ENCODE results near the gene HLCS.

HLCS gene

DNA sequence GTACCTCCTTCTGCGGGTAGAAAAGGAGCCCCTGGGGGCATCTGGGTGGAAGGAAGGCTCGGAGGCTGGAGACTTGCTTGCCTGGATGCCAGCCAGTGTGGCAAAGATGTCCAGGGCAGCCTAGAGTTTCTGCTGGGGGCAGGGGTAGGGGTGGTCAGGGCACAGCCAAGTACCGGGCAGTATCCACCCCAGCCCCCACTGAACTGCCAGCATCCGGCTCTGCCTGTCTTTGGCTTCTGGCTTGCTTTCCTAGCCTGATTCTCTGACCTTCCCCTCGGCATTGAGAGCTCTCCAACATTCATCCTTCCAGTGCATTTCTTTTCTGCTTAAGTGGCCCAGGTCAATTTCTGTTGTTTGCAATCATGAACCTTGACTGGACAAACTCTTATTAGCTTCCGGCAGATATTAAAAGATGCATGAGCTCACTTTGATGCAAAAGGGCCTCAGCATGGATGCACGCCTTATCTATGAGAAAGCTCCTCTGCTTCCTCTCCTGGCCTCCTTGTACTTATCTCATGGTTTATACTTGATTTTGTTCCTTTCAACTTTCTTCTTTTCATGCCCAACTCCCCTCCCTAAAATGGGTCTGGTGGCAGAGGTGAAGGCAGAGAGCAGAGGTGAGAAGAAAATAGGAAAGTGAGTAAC lies 116.9 kb downstream of the HLCS start:
- H3K9me3 ChIP-seq (ENCODE audit: low read length) = no peaks in the 10 kb centered on the region
- no peak overlapping the region for H3K4me3 ChIP-seq (ENCODE audit: low read length)
- no peaks in the 10 kb centered on the region for H3K36me3 ChIP-seq (ENCODE audit: insufficient read depth, low read length)
- no peak overlapping the region for H2AFZ ChIP-seq (ENCODE audit: low read depth, low read length)
- no peaks in the 10 kb centered on the region for H3K27me3 ChIP-seq (ENCODE audit: insufficient read depth, low read length)
- peaks cover 4% of the 10 kb centered on the region for H3K4me1 ChIP-seq (ENCODE audit: insufficient read depth, low read length)

DNA sequence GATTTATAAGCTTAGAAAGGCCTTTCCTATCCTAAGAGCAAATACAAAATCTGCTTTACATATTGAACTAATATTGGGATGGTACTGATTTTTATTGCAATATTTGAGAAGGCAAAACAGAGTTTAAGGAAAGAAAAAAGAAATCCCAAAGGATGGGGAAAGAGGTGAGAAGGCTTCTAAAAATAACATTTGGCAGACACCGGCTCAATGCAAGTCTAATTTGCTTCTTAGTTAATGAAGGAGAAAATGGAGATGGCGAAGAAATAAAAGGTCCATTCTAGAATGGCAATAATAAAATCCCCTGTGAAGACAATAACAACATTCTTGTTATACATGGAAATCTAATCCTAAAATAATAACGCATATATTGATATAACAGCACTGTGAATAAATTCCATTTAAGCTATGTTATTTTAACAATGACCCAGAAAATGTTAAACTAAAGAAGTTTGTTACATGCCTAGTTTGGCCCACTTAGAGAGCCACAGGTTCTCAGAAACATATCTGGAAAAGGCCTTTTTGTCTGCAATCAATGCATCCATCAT lies 117.7 kb downstream of the HLCS start:
- Histone ChIP-seq H3K4me3 (ENCODE audit: low read length) (no peak overlapping the region), H3K27me3 (ENCODE audit: insufficient read depth, low read length) (no peaks in the 10 kb centered on the region), H3K9me3 (ENCODE audit: low read length) (no peaks in the 10 kb centered on the region), H2AFZ (ENCODE audit: low read depth, low read length) (no peak overlapping the region), H3K4me1 (ENCODE audit: insufficient read depth, low read length) (peaks cover 4% of the 10 kb centered on the region), H3K36me3 (ENCODE audit: insufficient read depth, low read length) (no peaks in the 10 kb centered on the region)

DNA sequence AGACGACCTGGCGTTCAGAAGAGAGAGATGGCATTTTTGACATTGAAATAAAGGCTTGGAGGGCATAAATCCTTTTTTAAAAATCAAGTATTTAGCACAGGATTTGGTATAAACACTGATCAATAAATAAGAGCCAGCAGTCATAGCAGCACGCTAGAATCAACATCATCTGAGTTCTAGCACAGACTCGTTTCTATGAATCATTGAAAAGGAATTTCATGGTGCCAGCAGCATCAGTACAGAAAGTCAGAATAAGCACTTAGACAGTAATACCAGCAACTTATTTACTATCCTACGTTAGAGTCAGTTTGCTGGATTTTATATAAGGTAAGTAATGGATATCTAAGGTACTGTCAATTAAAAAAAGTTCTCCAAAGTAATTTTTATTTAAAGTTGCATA lies 119.3 kb downstream of the HLCS start:
- Histone ChIP-seq H3K4me3 (ENCODE audit: low read length) (no peak overlapping the region), H2AFZ (ENCODE audit: low read depth, low read length) (no peak overlapping the region), H3K4me1 (ENCODE audit: insufficient read depth, low read length) (peaks cover 4% of the 10 kb centered on the region), H3K36me3 (ENCODE audit: insufficient read depth, low read length) (no peaks in the 10 kb centered on the region), H3K9me3 (ENCODE audit: low read length) (no peaks in the 10 kb centered on the region), H3K27me3 (ENCODE audit: insufficient read depth, low read length) (no peaks in the 10 kb centered on the region)

DNA sequence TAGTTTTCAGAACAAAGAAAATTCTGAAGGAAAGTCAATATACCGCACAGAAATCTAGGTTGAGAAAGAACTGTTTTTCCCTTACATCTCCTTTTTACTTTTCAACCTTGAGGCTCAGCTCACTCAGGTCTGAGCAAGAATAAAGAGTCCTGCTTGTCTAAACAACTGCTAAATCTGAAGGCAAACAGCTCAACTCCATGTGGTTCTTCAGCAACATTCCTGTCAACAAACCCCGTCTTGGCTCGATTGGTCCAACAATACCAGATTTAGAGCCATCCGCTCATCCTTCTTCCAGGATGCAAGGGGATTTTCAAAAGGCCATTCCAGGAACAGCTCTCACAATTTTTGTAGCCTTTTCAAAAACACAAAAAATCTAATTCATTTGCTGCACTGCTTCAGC lies 119.8 kb downstream of the HLCS start:
- no peaks in the 10 kb centered on the region for H3K9me3 ChIP-seq (ENCODE audit: low read length)
- peaks cover 4% of the 10 kb centered on the region for H3K4me1 ChIP-seq (ENCODE audit: insufficient read depth, low read length)
- H3K27me3 ChIP-seq (ENCODE audit: insufficient read depth, low read length) = no peaks in the 10 kb centered on the region
- no peaks in the 10 kb centered on the region for H3K36me3 ChIP-seq (ENCODE audit: insufficient read depth, low read length)
- no peak overlapping the region for H2AFZ ChIP-seq (ENCODE audit: low read depth, low read length)
- no peak overlapping the region for H3K4me3 ChIP-seq (ENCODE audit: low read length)

DNA sequence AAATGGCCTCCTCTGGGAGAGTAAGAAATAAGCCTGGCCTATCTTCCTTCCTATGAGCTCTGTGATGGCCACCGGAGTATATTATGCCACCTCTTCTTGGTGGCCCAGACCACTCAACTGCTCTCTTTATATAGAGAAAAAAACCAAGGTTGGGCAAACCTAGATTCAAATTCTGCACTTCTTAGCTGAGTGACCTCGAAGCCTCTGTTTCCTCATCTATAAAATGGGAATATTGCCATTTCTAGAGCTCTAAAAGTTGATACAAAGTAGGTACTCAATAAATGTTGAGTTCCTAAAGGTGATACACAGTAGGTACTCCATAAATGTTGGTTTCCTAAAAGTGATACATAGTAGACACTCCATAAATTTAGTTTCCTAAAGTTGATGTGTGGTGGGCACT lies 120.7 kb downstream of the HLCS start:
- no peaks in the 10 kb centered on the region for H3K27me3 ChIP-seq (ENCODE audit: insufficient read depth, low read length)
- H3K4me3 ChIP-seq (ENCODE audit: low read length) = no peak overlapping the region
- peaks cover 4% of the 10 kb centered on the region for H3K4me1 ChIP-seq (ENCODE audit: insufficient read depth, low read length)
- H3K9me3 ChIP-seq (ENCODE audit: low read length) = no peaks in the 10 kb centered on the region
- H3K36me3 ChIP-seq (ENCODE audit: insufficient read depth, low read length) = no peaks in the 10 kb centered on the region
- no peak overlapping the region for H2AFZ ChIP-seq (ENCODE audit: low read depth, low read length)

DNA sequence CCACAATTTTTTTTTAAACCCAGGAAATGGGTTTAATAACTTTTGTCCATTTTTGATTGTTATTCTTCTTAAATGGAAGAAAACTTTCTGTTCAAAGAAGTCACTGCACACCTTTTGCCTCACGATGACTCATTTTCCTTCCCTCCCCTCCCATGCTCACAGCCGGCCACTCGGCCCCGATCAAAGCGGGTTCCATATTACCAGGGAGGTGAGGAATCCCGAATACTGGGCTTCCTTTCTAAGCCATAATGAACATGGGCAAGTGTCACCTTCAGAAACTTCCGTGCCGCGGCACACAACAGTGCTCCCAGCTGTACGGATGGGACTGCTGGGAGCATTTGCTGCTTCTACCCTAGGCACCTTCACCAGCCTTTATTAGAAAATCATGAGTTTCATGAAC lies 121.4 kb downstream of the HLCS start:
- Histone ChIP-seq H3K4me1 (ENCODE audit: insufficient read depth, low read length) (peaks cover 4% of the 10 kb centered on the region), H3K36me3 (ENCODE audit: insufficient read depth, low read length) (no peaks in the 10 kb centered on the region), H3K9me3 (ENCODE audit: low read length) (no peaks in the 10 kb centered on the region), H2AFZ (ENCODE audit: low read depth, low read length) (no peak overlapping the region), H3K27me3 (ENCODE audit: insufficient read depth, low read length) (no peaks in the 10 kb centered on the region), H3K4me3 (ENCODE audit: low read length) (no peak overlapping the region)

DNA sequence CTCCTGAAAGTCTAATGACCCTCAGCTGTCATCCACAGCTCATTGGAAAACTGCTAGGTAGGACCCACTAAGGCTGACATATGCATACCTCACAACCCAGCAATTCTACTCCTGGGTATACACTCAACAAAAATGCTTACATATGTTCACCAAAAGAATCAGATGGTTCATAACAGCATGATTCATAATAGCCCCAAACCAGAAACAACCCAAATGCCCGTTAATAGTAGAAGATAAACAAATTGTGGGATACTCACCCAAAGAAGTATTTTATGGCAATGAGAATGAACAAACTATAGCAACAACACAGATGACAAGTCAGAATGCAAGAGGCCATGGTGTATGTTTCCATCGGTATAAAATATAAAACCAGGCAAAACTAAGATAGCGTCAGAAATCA lies 124.6 kb downstream of the HLCS start:
- H3K27me3 ChIP-seq (ENCODE audit: insufficient read depth, low read length) = no peaks in the 10 kb centered on the region
- H3K4me1 ChIP-seq (ENCODE audit: insufficient read depth, low read length) = no peaks in the 10 kb centered on the region
- no peak overlapping the region for H2AFZ ChIP-seq (ENCODE audit: low read depth, low read length)
- H3K4me3 ChIP-seq (ENCODE audit: low read length) = no peak overlapping the region
- H3K9me3 ChIP-seq (ENCODE audit: low read length) = no peaks in the 10 kb centered on the region
- no peaks in the 10 kb centered on the region for H3K36me3 ChIP-seq (ENCODE audit: insufficient read depth, low read length)

DNA sequence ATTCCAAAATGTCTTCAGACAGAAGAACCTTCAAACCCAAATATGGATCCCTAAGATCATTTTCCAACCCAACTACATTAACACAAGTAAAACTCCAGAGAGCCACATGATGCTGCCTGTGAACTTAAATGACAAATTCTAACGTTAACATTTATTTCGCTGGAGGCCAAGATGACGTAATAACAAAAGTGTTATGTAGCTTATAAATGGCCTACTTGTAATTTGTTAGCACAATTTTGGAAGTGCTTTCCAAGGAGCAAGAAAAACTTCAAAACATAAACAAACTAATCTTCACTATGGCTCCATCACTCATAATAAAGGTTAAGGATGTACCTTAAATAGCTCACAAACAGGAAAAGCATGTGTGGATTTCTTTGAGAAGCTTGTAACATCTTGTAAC lies 126.7 kb downstream of the HLCS start:
- Histone ChIP-seq H3K9me3 (ENCODE audit: low read length) (no peaks in the 10 kb centered on the region), H2AFZ (ENCODE audit: low read depth, low read length) (no peak overlapping the region), H3K27me3 (ENCODE audit: insufficient read depth, low read length) (no peaks in the 10 kb centered on the region), H3K36me3 (ENCODE audit: insufficient read depth, low read length) (no peaks in the 10 kb centered on the region), H3K4me3 (ENCODE audit: low read length) (no peak overlapping the region), H3K4me1 (ENCODE audit: insufficient read depth, low read length) (no peaks in the 10 kb centered on the region)

DNA sequence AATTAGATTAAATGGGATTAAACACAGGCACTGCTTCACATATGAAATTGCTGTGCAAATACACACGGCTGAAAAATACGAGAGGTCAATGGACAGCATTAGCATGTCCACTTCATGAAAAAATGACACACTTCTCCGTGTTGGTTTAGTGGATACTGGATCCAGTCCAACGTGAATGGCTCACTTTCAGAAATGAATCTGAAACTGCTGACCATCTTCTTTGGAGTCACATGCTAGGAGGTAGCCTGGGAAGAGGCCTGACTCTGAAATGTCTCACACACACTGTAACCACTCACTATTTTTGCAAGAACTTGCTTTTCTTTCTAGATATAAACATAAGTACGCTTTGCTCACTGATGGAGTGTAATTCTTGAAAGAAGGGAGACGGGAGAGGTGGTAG lies 127.3 kb downstream of the HLCS start:
- Histone ChIP-seq H3K9me3 (ENCODE audit: low read length) (no peaks in the 10 kb centered on the region), H2AFZ (ENCODE audit: low read depth, low read length) (no peak overlapping the region), H3K36me3 (ENCODE audit: insufficient read depth, low read length) (no peaks in the 10 kb centered on the region), H3K4me1 (ENCODE audit: insufficient read depth, low read length) (no peaks in the 10 kb centered on the region), H3K4me3 (ENCODE audit: low read length) (no peak overlapping the region), H3K27me3 (ENCODE audit: insufficient read depth, low read length) (no peaks in the 10 kb centered on the region)

DNA sequence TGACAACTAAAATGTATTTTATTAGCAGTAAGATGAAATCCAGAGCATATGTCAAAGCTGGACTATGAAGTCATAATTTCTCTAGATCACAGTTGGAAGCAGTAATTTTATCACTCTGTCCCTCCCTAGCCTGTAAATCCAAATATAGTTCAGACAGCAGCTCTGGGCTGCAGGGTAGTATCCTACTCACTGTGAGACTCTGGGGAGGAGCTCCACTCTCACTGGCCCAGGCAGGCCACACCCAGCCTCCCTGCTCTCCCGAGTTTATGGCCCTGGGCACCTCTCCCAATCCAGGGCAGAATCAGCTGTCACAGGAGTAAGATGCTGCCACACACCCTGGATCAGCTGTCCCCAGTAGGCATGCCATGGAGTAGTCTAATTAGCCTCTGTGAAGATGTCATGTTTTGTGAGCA lies 131.1 kb downstream of the HLCS start:
- H3K9me3 ChIP-seq (ENCODE audit: low read length) = no peaks in the 10 kb centered on the region
- H3K4me3 ChIP-seq (ENCODE audit: low read length) = no peak overlapping the region
- H2AFZ ChIP-seq (ENCODE audit: low read depth, low read length) = no peak overlapping the region
- no peaks in the 10 kb centered on the region for H3K27me3 ChIP-seq (ENCODE audit: insufficient read depth, low read length)
- no peaks in the 10 kb centered on the region for H3K4me1 ChIP-seq (ENCODE audit: insufficient read depth, low read length)
- H3K36me3 ChIP-seq (ENCODE audit: insufficient read depth, low read length) = no peaks in the 10 kb centered on the region

DNA sequence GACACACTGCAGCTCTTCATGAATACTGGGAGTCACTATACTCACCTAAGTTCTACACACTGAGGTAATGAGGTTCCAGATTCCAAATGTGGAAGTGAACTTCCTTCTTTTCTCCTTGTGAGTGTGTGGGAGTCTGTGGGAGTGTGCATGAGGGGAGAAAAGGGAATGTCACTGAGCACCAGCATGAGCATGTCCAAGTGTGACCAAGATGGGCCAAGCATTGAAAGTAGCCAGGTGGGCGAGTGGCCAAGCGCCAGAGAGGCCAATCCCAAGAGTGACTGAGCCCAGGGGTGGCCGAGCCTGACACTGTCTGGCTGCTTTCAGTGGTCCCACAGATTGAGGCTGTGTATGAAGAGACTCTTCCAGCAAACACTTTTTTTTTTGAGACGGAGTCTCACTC lies 132.3 kb downstream of the HLCS start:
- no peaks in the 10 kb centered on the region for H3K27me3 ChIP-seq (ENCODE audit: insufficient read depth, low read length)

DNA sequence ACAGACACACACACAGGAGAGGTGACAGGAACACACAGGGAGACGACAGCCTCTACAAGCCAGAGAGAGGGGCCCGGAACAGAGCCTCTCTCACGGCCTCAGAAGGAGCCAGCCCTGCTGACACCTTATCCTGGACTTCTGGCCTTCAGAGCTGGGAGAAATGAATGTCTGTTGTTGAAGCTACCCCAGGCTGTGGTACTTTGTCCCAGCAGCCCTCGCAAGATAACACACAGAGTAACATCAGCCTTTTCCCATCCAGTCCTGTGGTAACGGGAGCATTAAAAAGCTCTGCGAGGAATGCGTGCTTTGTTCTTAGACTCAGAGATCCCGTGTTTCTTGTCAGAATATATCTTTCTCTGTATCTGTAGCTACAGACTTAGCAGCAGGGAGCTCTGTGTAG lies 136.4 kb downstream of the HLCS start:
- Histone ChIP-seq H3K27me3 (ENCODE audit: insufficient read depth, low read length) (no peaks in the 10 kb centered on the region), H3K4me3 (ENCODE audit: low read length) (no peak overlapping the region), H3K9me3 (ENCODE audit: low read length) (no peaks in the 10 kb centered on the region), H2AFZ (ENCODE audit: low read depth, low read length) (no peak overlapping the region), H3K36me3 (ENCODE audit: insufficient read depth, low read length) (no peaks in the 10 kb centered on the region), H3K4me1 (ENCODE audit: insufficient read depth, low read length) (no peaks in the 10 kb centered on the region)

More for the DNA sequence above, 132.3 kb downstream of the HLCS start:
- Histone ChIP-seq H3K9me3 (ENCODE audit: low read length) (no peaks in the 10 kb centered on the region), H2AFZ (ENCODE audit: low read depth, low read length) (no peak overlapping the region), H3K4me1 (ENCODE audit: insufficient read depth, low read length) (no peaks in the 10 kb centered on the region), H3K4me3 (ENCODE audit: low read length) (no peak overlapping the region), H3K36me3 (ENCODE audit: insufficient read depth, low read length) (no peaks in the 10 kb centered on the region)

DNA sequence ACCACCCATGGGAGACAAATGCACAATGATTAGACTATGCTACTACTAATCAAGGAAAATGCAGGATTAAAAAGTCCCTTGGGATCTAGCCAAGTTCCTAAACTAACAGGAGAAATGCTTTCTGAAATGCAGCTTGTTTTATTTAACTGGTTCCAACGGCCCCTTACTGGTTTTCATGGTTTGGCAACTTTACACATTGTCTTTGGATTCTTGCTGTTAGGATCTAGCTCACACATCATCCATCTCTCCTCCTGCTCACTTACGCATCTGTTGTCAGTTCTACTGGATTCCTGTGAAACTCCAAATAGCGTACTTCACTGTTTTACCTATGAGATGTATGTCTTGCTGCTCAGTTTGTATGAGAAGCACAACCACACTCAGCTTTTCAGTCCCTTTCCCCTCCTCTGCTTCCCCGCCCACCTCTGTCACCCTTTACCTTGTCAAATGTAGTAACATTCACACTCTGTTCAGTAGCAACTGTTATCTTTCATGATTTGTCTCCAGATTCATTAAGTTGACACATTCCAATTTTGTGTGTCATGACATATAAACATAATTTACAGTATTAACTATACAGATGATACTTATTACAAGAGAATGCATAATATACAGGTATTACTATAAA lies 137.5 kb downstream of the HLCS start:
- Histone ChIP-seq H3K4me3 (ENCODE audit: low read length) (no peak overlapping the region), H3K9me3 (ENCODE audit: low read length) (no peaks in the 10 kb centered on the region), H3K36me3 (ENCODE audit: insufficient read depth, low read length) (no peaks in the 10 kb centered on the region), H3K4me1 (ENCODE audit: insufficient read depth, low read length) (no peaks in the 10 kb centered on the region), H3K27me3 (ENCODE audit: insufficient read depth, low read length) (no peaks in the 10 kb centered on the region), H2AFZ (ENCODE audit: low read depth, low read length) (no peak overlapping the region)

DNA sequence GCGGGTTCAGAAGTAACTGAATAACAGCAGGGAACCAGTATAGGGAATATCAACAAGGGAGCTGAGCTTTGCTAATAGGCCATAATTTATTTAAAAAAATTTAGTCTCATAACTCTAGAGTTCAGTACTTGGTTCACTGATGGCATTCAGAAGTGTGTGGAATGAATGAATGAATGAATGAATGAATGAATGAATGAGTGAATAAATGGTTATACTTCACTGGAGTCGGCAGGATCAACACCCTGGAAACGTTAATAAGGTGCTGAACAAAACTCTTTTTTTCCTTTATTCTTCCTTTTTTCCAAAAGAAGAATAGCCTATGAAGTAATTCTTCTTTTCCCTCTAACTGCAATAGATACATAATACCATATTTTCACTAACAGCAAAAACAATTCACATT lies 138.3 kb downstream of the HLCS start:
- Histone ChIP-seq H3K9me3 (ENCODE audit: low read length) (no peaks in the 10 kb centered on the region), H3K27me3 (ENCODE audit: insufficient read depth, low read length) (no peaks in the 10 kb centered on the region), H3K4me1 (ENCODE audit: insufficient read depth, low read length) (no peaks in the 10 kb centered on the region), H3K4me3 (ENCODE audit: low read length) (no peak overlapping the region), H2AFZ (ENCODE audit: low read depth, low read length) (no peak overlapping the region), H3K36me3 (ENCODE audit: insufficient read depth, low read length) (no peaks in the 10 kb centered on the region)

Measured in neuron (in vitro differentiated cells).